GM19372 (cell line): ENCODE measurements around the gene SKA2.
"Not testable (repeated sequence)": the region's sequence is repeated elsewhere in the genome, so short reads cannot be mapped to it uniquely, and the experiment has no call there.

Experiments used
- ATAC-seq: cut with Tn5 transposase; IDR thresholded peaks from one replicate; pipeline ENCODE4 v1.9.1; 2021; ENCODE audit warnings: mild to moderate bottlenecking, low read depth, moderate library complexity; ENCODE audit not compliant: unreplicated experiment

SKA2 gene

GRCh38 chr17:59154292-59154720 is 680 bp downstream of the SKA2 start:
- no peak for ATAC-seq

DNA sequence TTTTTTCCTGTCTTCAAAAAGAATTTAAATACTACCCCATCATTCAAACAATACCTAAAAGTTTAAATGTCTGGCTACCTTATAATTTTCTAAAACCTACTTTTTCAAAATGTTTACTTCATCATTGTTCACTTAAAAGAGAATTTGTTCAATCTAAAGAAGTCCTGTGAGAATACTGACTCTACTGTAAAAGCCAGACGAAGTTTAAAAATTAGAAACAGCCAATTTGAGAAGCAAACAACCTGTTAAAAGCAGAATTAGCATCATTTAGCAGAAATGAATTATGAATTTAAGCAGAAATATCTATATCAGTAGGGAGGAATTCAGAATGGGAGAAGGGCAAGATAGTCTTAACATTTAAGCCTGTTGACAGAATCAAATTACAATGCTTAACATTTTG is 2.1 kb downstream of the SKA2 start:
- ATAC-seq = no peak

- no peak for ATAC-seq
Observed at GRCh38 chr17:59151591-59151990, 3.4 kb downstream of the SKA2 start.

DNA sequence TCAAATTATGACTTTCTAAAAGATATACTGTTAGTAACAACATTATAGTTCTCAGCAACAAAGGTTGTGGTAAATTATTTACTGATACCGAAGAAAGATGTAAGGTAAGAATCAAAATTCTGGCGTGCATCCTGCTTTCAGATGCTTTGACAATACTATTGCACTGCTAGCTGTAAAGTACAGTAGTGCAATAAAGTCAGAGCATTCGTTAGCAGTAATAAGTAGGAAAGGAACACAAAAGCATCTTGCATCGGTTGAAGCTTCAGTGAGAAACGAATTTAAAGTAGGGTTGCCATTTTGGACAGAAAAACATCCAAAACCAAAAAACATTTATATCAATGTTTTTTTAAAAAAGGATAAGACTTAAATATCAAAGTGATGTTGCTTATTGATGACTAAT is 4.0 kb downstream of the SKA2 start:
- ATAC-seq = no peak

GRCh38 chr17:59149841-59150511 is 5.0 kb downstream of the SKA2 start:
- ATAC-seq = no peak

DNA sequence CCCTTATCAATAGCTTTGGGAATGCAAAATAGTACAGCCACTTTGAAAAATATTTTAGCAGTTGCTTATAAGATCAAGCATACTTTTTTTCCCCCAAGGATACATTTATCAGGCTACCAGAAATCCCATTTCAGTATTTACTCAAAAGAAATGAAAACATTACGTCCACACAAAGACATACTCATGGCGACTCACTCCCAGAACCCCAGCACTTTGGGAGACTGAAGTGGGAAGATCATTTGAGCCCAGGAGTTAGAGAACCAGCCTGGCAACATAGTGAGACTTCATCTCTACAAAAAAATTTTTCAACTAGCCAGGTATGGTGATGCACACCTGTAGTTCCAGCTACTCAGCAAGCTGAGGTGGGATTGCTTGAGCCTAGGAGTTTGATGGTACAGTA is 5.9 kb downstream of the SKA2 start:
- ATAC-seq = no peak

DNA sequence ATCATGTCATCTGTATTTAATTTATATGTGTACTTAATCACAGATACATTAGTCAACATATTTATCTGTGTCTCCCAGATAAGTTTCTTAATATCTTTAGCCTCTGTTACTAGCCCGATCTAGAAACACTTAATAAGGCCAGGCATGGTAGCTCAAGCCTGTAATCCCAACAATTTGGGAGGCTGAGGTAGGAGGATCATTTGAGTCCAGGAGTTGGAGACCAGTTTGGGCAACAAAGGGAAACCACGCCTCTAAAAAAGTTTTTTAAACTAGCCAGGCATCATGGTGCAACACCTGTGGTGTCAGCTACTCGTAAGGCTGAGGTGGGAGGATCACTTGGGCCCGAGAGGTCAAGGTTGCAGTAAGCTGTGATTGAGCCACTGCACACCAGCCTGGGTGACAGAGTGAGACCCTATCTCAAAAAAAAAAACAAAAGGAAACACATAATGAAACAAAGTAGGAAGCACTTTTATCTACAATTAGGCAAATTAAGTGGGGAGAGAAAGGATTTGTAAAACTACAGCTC is 9.4 kb downstream of the SKA2 start:
- no peak for ATAC-seq

GRCh38 chr17:59141860-59142259 is 13.1 kb downstream of the SKA2 start:
- no peak for ATAC-seq

DNA sequence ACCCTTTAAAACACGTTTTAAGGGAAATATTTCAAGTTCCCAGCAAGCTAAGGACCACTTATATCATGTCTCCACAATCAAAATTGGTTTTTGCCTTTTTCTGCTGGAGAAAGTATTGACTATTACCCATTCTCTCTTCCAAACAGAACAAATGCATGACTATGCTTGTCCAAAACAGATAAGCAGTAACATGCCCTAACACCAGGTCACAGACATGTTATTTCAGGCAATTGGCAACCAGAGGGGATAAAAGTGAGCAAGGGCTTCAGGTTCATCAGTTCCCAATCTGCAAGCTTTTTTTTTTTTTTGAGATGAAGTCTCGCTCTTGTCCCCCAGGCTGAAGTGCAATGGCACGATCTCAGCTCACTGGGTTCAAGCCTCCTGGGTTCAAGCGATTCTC is 15.0 kb downstream of the SKA2 start:
- ATAC-seq = no peak

DNA sequence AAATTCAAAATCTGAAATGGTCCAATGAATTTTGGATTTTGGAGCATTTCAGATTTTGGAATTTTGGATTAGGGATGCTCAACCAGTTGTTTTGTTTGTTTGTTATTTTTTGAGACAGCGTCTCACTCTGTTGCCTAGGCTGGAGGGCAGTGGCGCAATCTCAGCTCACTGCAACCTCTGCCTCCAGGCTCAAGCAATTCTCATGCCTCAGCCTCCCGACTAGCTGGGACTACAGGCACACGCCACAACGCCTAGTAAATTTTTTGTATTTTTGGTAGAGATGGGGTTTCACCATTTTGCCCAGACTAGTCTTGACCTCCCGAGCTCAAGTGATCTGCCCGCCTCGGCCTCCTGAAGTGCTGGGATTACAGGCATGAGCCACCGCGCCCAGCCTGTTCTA is 16.6 kb downstream of the SKA2 start:
- not testable (repeated sequence) for ATAC-seq

- ATAC-seq = no peak
Observed at GRCh38 chr17:59131131-59131530, 23.9 kb downstream of the SKA2 start.

- ATAC-seq = no peak
Observed at GRCh38 chr17:59129814-59130213, 25.2 kb downstream of the SKA2 start.

DNA sequence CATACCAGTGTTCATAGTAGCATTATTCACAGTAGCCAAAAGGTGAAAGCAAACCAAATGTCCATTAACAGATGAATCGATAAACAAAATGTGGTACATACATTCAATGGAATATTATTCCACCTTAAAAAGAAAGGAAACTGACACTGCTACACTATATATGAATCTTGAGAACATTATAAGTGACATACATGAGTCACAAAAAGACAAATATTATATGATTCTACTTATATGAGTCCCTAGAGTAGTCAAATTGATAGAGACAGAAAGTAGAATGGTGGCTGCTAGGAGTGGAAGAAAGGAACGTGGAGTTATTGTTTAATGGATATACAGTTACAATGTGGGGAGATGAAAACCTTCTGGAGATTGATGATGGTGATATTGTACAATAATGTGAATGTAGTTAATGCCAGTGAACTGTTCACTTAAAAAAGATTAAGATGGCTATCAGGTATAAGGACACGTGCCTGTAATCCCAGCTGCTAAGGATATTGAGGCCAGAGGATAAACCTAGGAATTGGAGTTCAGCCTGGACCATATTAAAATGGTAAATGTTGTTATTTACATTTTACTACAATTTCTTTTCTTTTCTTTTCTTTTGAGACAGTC is 28.1 kb downstream of the SKA2 start:
- ATAC-seq = no peak

GRCh38 chr17:59124665-59125064 is 30.3 kb downstream of the SKA2 start:
- ATAC-seq = no peak

DNA sequence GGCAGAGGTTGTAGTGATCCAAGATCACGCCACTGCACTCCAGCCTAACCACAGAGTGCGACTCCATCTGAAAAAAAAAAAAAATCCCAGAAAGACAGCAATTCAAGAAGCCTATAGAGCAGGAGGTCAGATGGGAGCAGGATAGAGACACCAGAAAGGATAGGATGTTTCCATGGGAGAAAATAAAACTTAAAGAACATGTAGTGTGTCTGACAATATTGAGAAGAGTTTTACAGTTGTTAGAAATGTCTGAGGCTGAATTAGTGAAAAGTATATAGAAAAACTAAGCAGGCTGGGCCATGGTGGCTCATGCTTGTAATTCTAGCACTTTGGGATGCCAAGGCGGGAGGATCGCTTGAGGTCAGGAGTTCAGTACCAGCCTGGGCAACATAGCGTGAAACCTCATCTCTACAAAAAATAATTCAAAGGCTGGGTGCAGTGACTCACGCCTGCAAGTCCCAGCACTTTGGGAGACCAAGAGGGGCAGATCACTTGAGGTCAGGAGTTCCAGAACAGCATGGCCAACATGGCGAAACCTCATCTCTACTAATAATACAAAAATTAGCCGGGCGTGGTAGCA is 33.0 kb downstream of the SKA2 start:
- ATAC-seq = no peak

- no peak for ATAC-seq
Observed at GRCh38 chr17:59115474-59115873, 39.5 kb downstream of the SKA2 start.

GRCh38 chr17:59111539-59111938 is 43.4 kb downstream of the SKA2 start:
- ATAC-seq = no peak

DNA sequence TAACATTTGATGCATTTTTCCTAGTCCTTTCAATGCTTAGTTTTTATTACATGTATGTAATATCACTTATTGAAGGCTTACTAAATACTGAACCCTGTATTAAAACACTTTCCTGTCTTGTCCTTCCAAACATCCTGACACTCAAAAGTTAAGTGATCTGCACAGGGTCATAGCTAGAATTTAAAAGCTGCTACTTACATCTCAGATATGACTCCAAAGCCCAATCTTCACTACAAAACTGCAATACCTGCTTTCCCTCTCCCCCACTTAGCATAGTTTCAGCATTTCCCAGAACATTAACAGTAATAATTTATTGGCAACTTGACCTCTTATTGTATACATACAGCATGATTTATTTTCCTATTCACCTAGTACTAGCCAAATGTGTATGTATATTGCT is 44.0 kb downstream of the SKA2 start:
- ATAC-seq = no peak

GRCh38 chr17:59108400-59109102 is 46.4 kb downstream of the SKA2 start:
- ATAC-seq = no peak

DNA sequence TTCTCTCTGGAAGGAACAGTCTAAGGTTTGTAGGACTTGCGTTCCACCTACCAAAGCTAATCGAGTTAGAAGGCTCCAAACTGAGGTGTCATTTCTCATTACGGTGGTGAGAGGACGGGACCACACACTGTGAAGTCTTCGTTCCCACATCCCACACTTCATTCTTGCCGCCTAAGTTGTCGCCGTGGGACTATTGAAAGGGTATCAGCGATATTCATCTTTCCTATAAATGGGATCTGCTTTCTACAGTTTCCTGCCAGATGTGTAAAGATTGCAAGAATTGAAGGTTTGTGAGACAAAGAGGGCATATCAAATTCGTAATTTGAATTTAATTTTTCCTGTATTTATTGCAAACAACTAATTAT is 47.7 kb downstream of the SKA2 start:
- no peak for ATAC-seq
